Renal cortex interstitium (tissue), 3 donors: ENCODE data around the gene TMEM11. TPM values are rescaled to one million over a fixed set of nuclear protein-coding genes. Genes with fewer than 3 reads are reported as not detected.

Source experiments
- polyA plus RNA-seq, 3 donors: library from polyadenylated mRNA; unstranded; fragments of 120-200 nt; gene quantifications; one replicate each; pipeline ENCODE4 v1.2.1, GENCODE V29; 2013; ENCODE audit not compliant: insufficient read length in 3 of 3

Gene TMEM11
- polyA plus RNA-seq, 3 donors = 20.4 to 24.7 (median 24.4) TPM

Other genes starting within 250 kb of the TMEM11 start
- gene USP22, start 171.2 kb downstream of the TMEM11 start, polyA plus RNA-seq = 100 to 1,000 TPM; 202 to 238 (median 235) TPM
- 10 to 100 TPM; 35.4 to 41.3 (median 38.1) TPM for gene DHRS7B, start 87.2 kb downstream of the TMEM11 start, polyA plus RNA-seq
- 10 to 100 TPM; 11.9 to 14.9 (median 13.1) TPM for gene NATD1, start 39.2 kb upstream of the TMEM11 start, polyA plus RNA-seq
- gene MAP2K3, start 70.5 kb upstream of the TMEM11 start, polyA plus RNA-seq = 10 to 100 TPM; 20.6 to 25.8 (median 22.9) TPM
- gene KCNJ12, start 162.2 kb upstream of the TMEM11 start, polyA plus RNA-seq = 1 to 10 TPM; 4.3 to 6.8 (median 5.2) TPM